ENCODE measurements around the gene CHCHD3.

DNA sequence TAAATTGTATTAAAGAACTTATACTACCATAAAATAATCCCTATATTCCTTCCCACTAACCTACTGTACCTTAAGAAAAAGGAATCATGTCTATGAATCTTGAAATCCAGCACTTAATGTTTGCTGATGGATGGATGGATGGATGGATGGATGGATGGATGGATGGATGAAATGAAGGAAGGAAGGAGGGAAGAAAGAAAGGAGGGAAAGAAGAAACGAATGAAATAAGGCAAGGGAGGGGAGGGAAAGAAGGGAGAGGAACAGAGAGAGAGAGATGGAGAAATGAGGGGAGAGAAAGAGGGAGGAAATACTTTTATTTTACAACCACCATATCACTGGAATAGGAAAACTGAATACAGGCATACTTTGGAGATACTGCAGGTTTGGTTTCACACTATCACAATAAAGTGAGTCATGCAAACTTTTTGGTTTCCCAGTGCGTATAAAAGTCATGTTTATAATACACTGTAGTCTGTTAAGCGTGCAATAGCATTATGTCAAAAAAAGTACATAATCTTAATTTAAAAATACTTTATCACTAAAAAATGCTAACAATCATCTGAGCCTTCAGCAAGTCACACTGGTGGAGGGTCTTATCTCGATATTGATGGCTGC is 219.8 kb downstream of the CHCHD3 start:
- TF ChIP-seq, protein P1, sequence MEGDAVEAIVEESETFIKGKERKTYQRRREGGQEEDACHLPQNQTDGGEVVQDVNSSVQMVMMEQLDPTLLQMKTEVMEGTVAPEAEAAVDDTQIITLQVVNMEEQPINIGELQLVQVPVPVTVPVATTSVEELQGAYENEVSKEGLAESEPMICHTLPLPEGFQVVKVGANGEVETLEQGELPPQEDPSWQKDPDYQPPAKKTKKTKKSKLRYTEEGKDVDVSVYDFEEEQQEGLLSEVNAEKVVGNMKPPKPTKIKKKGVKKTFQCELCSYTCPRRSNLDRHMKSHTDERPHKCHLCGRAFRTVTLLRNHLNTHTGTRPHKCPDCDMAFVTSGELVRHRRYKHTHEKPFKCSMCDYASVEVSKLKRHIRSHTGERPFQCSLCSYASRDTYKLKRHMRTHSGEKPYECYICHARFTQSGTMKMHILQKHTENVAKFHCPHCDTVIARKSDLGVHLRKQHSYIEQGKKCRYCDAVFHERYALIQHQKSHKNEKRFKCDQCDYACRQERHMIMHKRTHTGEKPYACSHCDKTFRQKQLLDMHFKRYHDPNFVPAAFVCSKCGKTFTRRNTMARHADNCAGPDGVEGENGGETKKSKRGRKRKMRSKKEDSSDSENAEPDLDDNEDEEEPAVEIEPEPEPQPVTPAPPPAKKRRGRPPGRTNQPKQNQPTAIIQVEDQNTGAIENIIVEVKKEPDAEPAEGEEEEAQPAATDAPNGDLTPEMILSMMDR (IDR thresholded peaks at IDR 0.05): no peak
- TF ChIP-seq POLR2A (IDR thresholded peaks at IDR 0.05): no peak
